ENCODE results near the gene FOXP3. TPM values are rescaled to one million over a fixed set of nuclear protein-coding genes. Genes with fewer than 3 reads are reported as not detected.

The FOXP3 gene
- total and polyA plus RNA-seq, 10 donors: 0.26 to 3.9 (median 1.1) TPM

GRCh38 chrX:49212861-49213260, 51.6 kb downstream of the FOXP3 start:
- Histone ChIP-seq H3K36me3 (no peaks in the 10 kb centered on the region), H3K27me3 (replicated peaks in 1 of 7) (peaks cover 0 to 10% (median 0%) of the 10 kb centered on the region in 7 donors), H3K4me3 (no peak overlapping the region), H3K27ac (no peak overlapping the region), H3K9me3 (no peaks in the 10 kb centered on the region), H3K4me1 (no peaks in the 10 kb centered on the region)
- WGBS, 5 donors: 55 to 100% (median 88%) methylated on average over 1 of the region's 1 CpG
- intact Hi-C loops (cut with DNase I; ENCODE audit: low total_unique reads): no loop called here
- no peak for DNase-seq
- TF ChIP-seq CTCF (IDR thresholded peaks at IDR 0.05 in 8 of 11, conservative IDR thresholded peaks at IDR 0.05 in 3 of 11) (no peak), POLR2AphosphoS5 (IDR thresholded peaks at IDR 0.05) (no peak), POLR2A (IDR thresholded peaks at IDR 0.05) (no peak)

- Histone ChIP-seq H3K27ac (no peak overlapping the region), H3K4me3 (no peak overlapping the region), H3K9me3 (no peaks in the 10 kb centered on the region), H3K27me3 (replicated peaks in 1 of 7) (peaks cover 0 to 10% (median 0%) of the 10 kb centered on the region in 7 donors), H3K36me3 (no peaks in the 10 kb centered on the region), H3K4me1 (no peaks in the 10 kb centered on the region)
- DNase-seq: no peak
- no peak for TF ChIP-seq CTCF (IDR thresholded peaks at IDR 0.05 in 8 of 11, conservative IDR thresholded peaks at IDR 0.05 in 3 of 11)
- TF ChIP-seq POLR2A (IDR thresholded peaks at IDR 0.05): no peak
- intact Hi-C loops (cut with DNase I; ENCODE audit: low total_unique reads): no loop called here
- 72 to 95% (median 86%) methylated on average over 2 of the region's 2 CpGs; no CpG with 5 or more reads in 1 of the 5 donors for WGBS, 5 donors
Observed at GRCh38 chrX:49212209-49212608, 52.3 kb downstream of the FOXP3 start.

GRCh38 chrX:49211074-49211473, 53.4 kb downstream of the FOXP3 start:
- DNase-seq: no peak
- H3K36me3 ChIP-seq: no peaks in the 10 kb centered on the region
- H3K27me3 ChIP-seq (replicated peaks in 1 of 7): peaks cover 0 to 10% (median 0%) of the 10 kb centered on the region in 7 donors
- WGBS, 5 donors: 78 to 91% (median 81%) methylated on average over 3 to 9 of the region's 9 CpGs
- H3K4me3 ChIP-seq: no peak overlapping the region
- no peaks in the 10 kb centered on the region for H3K9me3 ChIP-seq
- H3K4me1 ChIP-seq: no peaks in the 10 kb centered on the region
- intact Hi-C loops (cut with DNase I; ENCODE audit: low total_unique reads): no loop called here
- H3K27ac ChIP-seq: no peak overlapping the region
- TF ChIP-seq POLR2A (IDR thresholded peaks at IDR 0.05): no peak
- TF ChIP-seq POLR2AphosphoS5 (IDR thresholded peaks at IDR 0.05): no peak
- no peak for TF ChIP-seq CTCF (IDR thresholded peaks at IDR 0.05 in 8 of 11, conservative IDR thresholded peaks at IDR 0.05 in 3 of 11)

GRCh38 chrX:49210406-49210805, 54.1 kb downstream of the FOXP3 start:
- no peak for TF ChIP-seq POLR2AphosphoS5 (IDR thresholded peaks at IDR 0.05)
- no peak for TF ChIP-seq POLR2A (IDR thresholded peaks at IDR 0.05)
- no peak for TF ChIP-seq CTCF (IDR thresholded peaks at IDR 0.05 in 8 of 11, conservative IDR thresholded peaks at IDR 0.05 in 3 of 11)
- intact Hi-C loops (cut with DNase I; ENCODE audit: low total_unique reads): no loop called here
- 70 to 88% (median 81%) methylated on average over 5 to 8 of the region's 8 CpGs for WGBS, 5 donors

More at GRCh38 chrX:49210406-49210805, 54.1 kb downstream of the FOXP3 start:
- H3K9me3 ChIP-seq: no peaks in the 10 kb centered on the region
- DNase-seq: no peak
- no peak overlapping the region for H3K27ac ChIP-seq
- no peak overlapping the region for H3K4me3 ChIP-seq
- no peaks in the 10 kb centered on the region for H3K4me1 ChIP-seq
- peaks cover 0 to 12% (median 0%) of the 10 kb centered on the region in 7 donors for H3K27me3 ChIP-seq (replicated peaks in 1 of 7)
- no peaks in the 10 kb centered on the region for H3K36me3 ChIP-seq

All from spleen (tissue), 11 donors.